Adrenal gland (tissue), 12 donors: ENCODE measurements around the gene AMACR. TPM values are rescaled to one million over a fixed set of nuclear protein-coding genes. Genes with fewer than 3 reads are reported as not detected.

ENCODE experiments used
- DNase-seq, 7 donors: peaks; one replicate each; pipeline ENCODE4 v3.0.0-alpha.2; 2019 to 2020
- H3K27ac ChIP-seq, 5 donors: fragments of 200-600 bp; sonication (generic) in 4 of 5; 1 replicate in 3 of 5; 2 replicates in 2 of 5; pipeline versions ENCODE4 v1.5.1 to v1.8.0; 2016 to 2020; ENCODE audit warnings: mild to moderate bottlenecking in 1 of 5
- H3K27me3 ChIP-seq: fragments of 200-600 bp; 2 replicates; pipeline ENCODE4 v1.8.0; 2021
- H3K36me3 ChIP-seq, 2 donors: fragments of 200-600 bp; replicated peaks in 1 of 2; 1 replicate in 1 of 2; 2 replicates in 1 of 2; pipeline versions ENCODE4 v1.5.1 to v1.8.0; 2018 to 2022
- H3K4me1 ChIP-seq, 2 donors: fragments of 200-600 bp; replicated peaks in 1 of 2; 1 replicate in 1 of 2; 2 replicates in 1 of 2; pipeline versions ENCODE4 v1.5.1 to v1.8.0; 2018 to 2021
- H3K4me3 ChIP-seq, 4 donors: fragments of 200-600 bp; sonication (generic) in 3 of 4; one replicate each; pipeline ENCODE4 v1.5.1; 2016 to 2018
- H3K9me3 ChIP-seq, 3 donors: fragments of 200-600 bp; sonication (generic) in 1 of 3; replicated peaks in 1 of 3; 1 replicate in 2 of 3; 2 replicates in 1 of 3; pipeline versions ENCODE4 v1.5.1 to v1.8.0; 2016 to 2021
- CTCF ChIP-seq, 6 experiments: fragments of 450-650 bp in 4 of 6; fragments of 200-600 bp in 2 of 6; sonication (generic) in 1 of 6; IDR thresholded peaks; 1 replicate in 5 of 6; 2 replicates in 1 of 6; pipeline versions ENCODE4 v1.5.1 to v1.8.0; 2016 to 2021; ENCODE audit warnings: antibody characterized with exemption in 6 of 6, mild to moderate bottlenecking in 2 of 6, moderate library complexity in 1 of 6
- POLR2A ChIP-seq, 2 donors: fragments of 450-650 bp; IDR thresholded peaks; one replicate each; pipeline ENCODE4 v1.6.1; 2017; ENCODE audit warnings: antibody characterized with exemption in 2 of 2, mild to moderate bottlenecking in 2 of 2, moderate library complexity in 1 of 2
- WGBS, 4 donors: extraction: QIAGEN DNeasy Blood & Tissue Kit in 2 of 4; methylation state at CpG; one replicate each; pipeline versions ENCODE4 v1.1.5 to v1.1.7; 2013 to 2017; 5-methylcytosine and 5-hydroxymethylcytosine counted together
- intact Hi-C, 2 donors: fragments of 100-400 bp; cut with DNase I; formaldehyde crosslinking; loops; one replicate each; pipeline versions ENCODE4 v1.14.1 to v1.15.0; 2022 to 2023
- polyA plus RNA-seq, 3 donors: library from polyadenylated mRNA; stranded (reverse); fragments of 200-250 nt in 2 of 3; fragments of 350-450 nt in 1 of 3; fragmentation: Illumina TruSeq in 1 of 3; extraction: RNeasy Lipid Tissue Mini Kit (QIAGEN cat#74804) in 1 of 3; gene quantifications; one replicate each; pipeline ENCODE4 v1.2.3, GENCODE V29; 2013 to 2014
- total RNA-seq, 9 donors: library from RNA; depleted of rRNA in 4 of 9; stranded (reverse); fragments of >200 nt in 4 of 9; fragments of 120-200 nt in 1 of 9; fragmentation: NEBNext Ultra II Directional in 1 of 9; extraction: Animal tissue kit (Norgen Biotek cat#: 25700) in 1 of 9; gene quantifications; one replicate each; pipeline versions ENCODE4 v1.1.0 to v1.2.4, GENCODE V29; 2013 to 2023
- donor health status: healthy with polysubstance abuse.
- donor health status: Bipolar disorder and iron deficiency.
- donor health status: DM: yes; HTN: yes; CAD: no.
- donor health status: DM: no; HTN: no; CAD: no.
- donor health status: DM: no; HTN: no; CAD: no.
- donor health status: DM: yes; HTN: yes; CAD: no.

AMACR gene
- total and polyA plus RNA-seq, 12 donors: 9.2 to 46.5 (median 25.4) TPM

- H3K27ac ChIP-seq: no peak within 1 kb of the TSS
- no peaks in the 10 kb centered on the region for H3K9me3 ChIP-seq
- peaks cover 0 to 22% of the 10 kb centered on the region in 2 donors for H3K36me3 ChIP-seq
- WGBS, 4 donors: 69 to 79% (median 75%) methylated on average over 7 of the region's 7 CpGs
- DNase-seq: peak in 1 of 7 donors; percentile 23
- no peak within 1 kb of the TSS for H3K4me3 ChIP-seq
- intact Hi-C loops: no loop called here
- H3K4me1 ChIP-seq: no peaks in the 10 kb centered on the region
- no peaks in the 10 kb centered on the region for H3K27me3 ChIP-seq
- TF ChIP-seq CTCF (IDR thresholded peaks at IDR 0.05) (no peak), POLR2A (IDR thresholded peaks at IDR 0.05) (no peak)
Observed at GRCh38 chr5:33984671-33985124, 23.2 kb downstream of the AMACR start, which contains the start of gene SLC45A2. Gene SLC45A2, minus strand, starts transcription at chr5:33984693. Its CDS starts 110 bp downstream, at chr5:33984583.

- Histone ChIP-seq H3K4me1 (no peaks in the 10 kb centered on the region), H3K27me3 (no peaks in the 10 kb centered on the region), H3K36me3 (peaks cover 0 to 22% of the 10 kb centered on the region in 2 donors), H3K27ac (no peak overlapping the region), H3K4me3 (no peak overlapping the region), H3K9me3 (no peaks in the 10 kb centered on the region)
- no peak for DNase-seq
- no peak for TF ChIP-seq CTCF (IDR thresholded peaks at IDR 0.05)
- no peak for TF ChIP-seq POLR2A (IDR thresholded peaks at IDR 0.05)
- intact Hi-C loops: no loop called here
- WGBS, 4 donors: 89 to 95% (median 94%) methylated on average over 14 to 15 of the region's 15 CpGs; no CpG with 5 or more reads in 1 of the 4 donors
Observed at GRCh38 chr5:33984178-33984577, 23.7 kb downstream of the AMACR start.

- Histone ChIP-seq H3K27me3 (no peaks in the 10 kb centered on the region), H3K4me3 (no peak overlapping the region), H3K9me3 (no peaks in the 10 kb centered on the region), H3K4me1 (no peaks in the 10 kb centered on the region), H3K27ac (no peak overlapping the region), H3K36me3 (peaks cover 0 to 2% of the 10 kb centered on the region in 2 donors)
- 78 to 86% (median 84%) methylated on average over 8 of the region's 8 CpGs for WGBS, 4 donors
- intact Hi-C loops: no loop called here
- no peak for DNase-seq
- TF ChIP-seq CTCF (IDR thresholded peaks at IDR 0.05) (no peak), POLR2A (IDR thresholded peaks at IDR 0.05) (no peak)
Observed at GRCh38 chr5:33981408-33982162, 26.3 kb downstream of the AMACR start.

- TF ChIP-seq CTCF (IDR thresholded peaks at IDR 0.05) (no peak), POLR2A (IDR thresholded peaks at IDR 0.05) (no peak)
- no peaks in the 10 kb centered on the region for H3K9me3 ChIP-seq
- intact Hi-C loops: no loop called here
- no peak for DNase-seq
- 70 to 76% (median 73%) methylated on average over 3 of the region's 3 CpGs for WGBS, 4 donors
- no peaks in the 10 kb centered on the region for H3K27me3 ChIP-seq
- no peak overlapping the region for H3K27ac ChIP-seq
- no peak overlapping the region for H3K4me3 ChIP-seq
- no peaks in the 10 kb centered on the region for H3K36me3 ChIP-seq
- no peaks in the 10 kb centered on the region for H3K4me1 ChIP-seq
Observed at GRCh38 chr5:33980030-33980429, 27.8 kb downstream of the AMACR start.
